ENCODE measurements around the gene RNF25. TPM values are rescaled to one million over a fixed set of nuclear protein-coding genes. Genes with fewer than 3 reads are reported as not detected.

Gene RNF25
- total RNA-seq, 1 experiment from 2014 or later = 32.1 TPM

GRCh38 chr2:218659988-218660358 is 11.8 kb downstream of the RNF25 start:
- H3K4me1 Mint-ChIP-seq (ENCODE audit: low read depth, unreplicated experiment) = peaks cover 9% of the 10 kb centered on the region
- Histone ChIP-seq H3K36me3 (ENCODE audit: control insufficient read depth, insufficient read depth, low read length) (peaks cover 4% of the 10 kb centered on the region), H3K4me3 (ENCODE audit: low read depth, low read length) (peak overlapping the region; percentile 80), H3K9me3 (no peaks in the 10 kb centered on the region), H3K27me3 (replicated peaks; ENCODE audit: control insufficient read depth, insufficient read depth, low read length) (no peaks in the 10 kb centered on the region), H3K4me1 (peaks cover 6% of the 10 kb centered on the region; the same call in 1 of the 2 replicates)
- peak overlapping the region; percentile 95 for H3K4me3 Mint-ChIP-seq (ENCODE audit: unreplicated experiment)
- POLR2A ChIA-PET = interaction anchor here (0.5 to 2.3 kb wide), 12 partner anchors 12 to 668 kb away, joined by 3 to 43 read pairs (median 5); partner anchors contain the start of genes CRYBA2, RNF25, STK36 and VIL1
- H3K36me3 Mint-ChIP-seq (ENCODE audit: insufficient read depth, unreplicated experiment) = peaks cover 70% of the 10 kb centered on the region
- intact Hi-C loops (cut with micrococcal nuclease; ENCODE audit: unreplicated experiment) = loop anchor here (1.0 kb wide), 2 partner anchors 12 to 50 kb away; partner anchors contain the start of genes RNF25, STK36 and TTLL4
- TSS peak; percentile 85 for BruUV-seq (replicated peaks)
- CTCF ChIA-PET = interaction anchor here (0.6 to 3.6 kb wide), 21 partner anchors 9 to 335 kb away, joined by 3 to 77 read pairs (median 4); partner anchors contain the start of genes RNF25, STK36 and TTLL4
- H3K9me3 Mint-ChIP-seq (ENCODE audit: unreplicated experiment) = no peaks in the 10 kb centered on the region
- DNase-seq = no peak
- peak overlapping the region; percentile 85 for H3K27ac Mint-ChIP-seq (ENCODE audit: unreplicated experiment)
- TF ChIP-seq CTCF (IDR thresholded peaks at IDR 0.05; ENCODE audit: insufficient read depth in 1 of 2, low read depth in 1 of 2, low read length in 1 of 2, severe bottlenecking in 1 of 2, unreplicated experiment in 1 of 2) = no peak
- no peaks in the 10 kb centered on the region for H3K27me3 Mint-ChIP-seq (ENCODE audit: insufficient read depth, unreplicated experiment)

DNA sequence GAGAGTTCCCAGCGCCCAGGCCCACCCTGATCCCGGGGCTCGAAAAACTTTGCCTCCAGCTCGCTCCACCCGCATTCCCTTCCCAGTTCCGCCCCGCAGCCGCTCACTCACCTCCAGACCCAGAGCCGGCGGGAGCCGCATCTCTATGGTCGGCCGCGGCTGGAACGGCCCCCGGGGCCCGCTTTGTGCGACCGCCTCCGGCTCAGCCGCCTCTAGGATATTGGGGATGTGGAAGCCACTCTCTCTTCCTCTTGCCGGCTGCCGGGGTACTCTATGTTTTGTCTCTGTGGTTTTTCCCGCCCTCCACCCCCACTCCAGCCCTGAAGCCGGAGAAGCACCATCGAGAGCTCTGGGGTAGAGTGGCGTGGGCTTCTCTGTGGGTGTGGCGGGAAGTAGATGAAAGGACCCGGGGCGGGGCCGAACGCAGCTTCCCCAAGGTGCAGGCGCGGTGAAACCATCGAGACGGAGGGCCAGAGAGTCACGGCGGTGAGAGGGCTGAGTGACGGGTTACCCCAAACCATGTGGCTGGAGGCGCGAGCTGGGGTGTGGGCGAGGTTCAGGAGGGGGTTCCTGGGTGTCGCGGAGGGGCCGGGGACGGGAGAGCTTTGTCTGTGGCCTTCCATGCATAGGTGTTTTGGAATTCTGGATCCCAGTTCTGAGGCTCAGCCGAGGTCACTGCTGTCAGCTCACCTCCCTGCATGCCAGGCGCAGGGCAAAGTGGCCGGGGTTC is 12.4 kb downstream of the RNF25 start, which contains the start of the genes BCS1L and ZNF142:
Gene BCS1L (plus strand): TSS at position 426 of the 730 bp plus-strand sequence. CDS start 1,305 bp downstream, outside the sequence.
Gene ZNF142 (minus strand): TSS at position 366 of the 730 bp plus-strand sequence. CDS start 3,194 bp downstream, outside the sequence.
- peaks cover 6% of the 10 kb centered on the region; the same call in 1 of the 2 replicates for H3K4me1 ChIP-seq
- H3K4me3 Mint-ChIP-seq (ENCODE audit: unreplicated experiment) = peak within 1 kb of the TSS; percentile 95
- BruUV-seq (replicated peaks) = no TSS peak
- no peaks in the 10 kb centered on the region for H3K9me3 ChIP-seq
- ChIA-PET POLR2A (interaction anchor here (0.5 to 2.3 kb wide), 13 partner anchors 12 to 667 kb away, joined by 3 to 43 read pairs (median 5); partner anchors contain the start of genes CRYBA2, RNF25, STK36 and VIL1), CTCF (interaction anchor here (0.6 to 3.6 kb wide), 24 partner anchors 9 to 728 kb away, joined by 3 to 77 read pairs (median 4); partner anchors contain the start of genes DNPEP, RNF25, STK36 and TTLL4)
- H3K36me3 Mint-ChIP-seq (ENCODE audit: insufficient read depth, unreplicated experiment) = peaks cover 70% of the 10 kb centered on the region
- no peaks in the 10 kb centered on the region for H3K27me3 ChIP-seq (replicated peaks; ENCODE audit: control insufficient read depth, insufficient read depth, low read length)
- H3K9me3 Mint-ChIP-seq (ENCODE audit: unreplicated experiment) = no peaks in the 10 kb centered on the region
- intact Hi-C loops (cut with micrococcal nuclease; ENCODE audit: unreplicated experiment) = loop anchor here (1.0 kb wide), 2 partner anchors 13 to 51 kb away; partner anchors contain the start of genes RNF25, STK36 and TTLL4
- H3K36me3 ChIP-seq (ENCODE audit: control insufficient read depth, insufficient read depth, low read length) = peaks cover 4% of the 10 kb centered on the region
- peak within 1 kb of the TSS; percentile 80 for H3K4me3 ChIP-seq (ENCODE audit: low read depth, low read length)
- H3K4me1 Mint-ChIP-seq (ENCODE audit: low read depth, unreplicated experiment) = peaks cover 9% of the 10 kb centered on the region
- no peaks in the 10 kb centered on the region for H3K27me3 Mint-ChIP-seq (ENCODE audit: insufficient read depth, unreplicated experiment)
- TF ChIP-seq CTCF (IDR thresholded peaks at IDR 0.05; ENCODE audit: insufficient read depth in 1 of 2, low read depth in 1 of 2, low read length in 1 of 2, severe bottlenecking in 1 of 2, unreplicated experiment in 1 of 2) = no peak
- DNase-seq = peak; percentile 94
- peak within 1 kb of the TSS; percentile 85 for H3K27ac Mint-ChIP-seq (ENCODE audit: unreplicated experiment)

DNA sequence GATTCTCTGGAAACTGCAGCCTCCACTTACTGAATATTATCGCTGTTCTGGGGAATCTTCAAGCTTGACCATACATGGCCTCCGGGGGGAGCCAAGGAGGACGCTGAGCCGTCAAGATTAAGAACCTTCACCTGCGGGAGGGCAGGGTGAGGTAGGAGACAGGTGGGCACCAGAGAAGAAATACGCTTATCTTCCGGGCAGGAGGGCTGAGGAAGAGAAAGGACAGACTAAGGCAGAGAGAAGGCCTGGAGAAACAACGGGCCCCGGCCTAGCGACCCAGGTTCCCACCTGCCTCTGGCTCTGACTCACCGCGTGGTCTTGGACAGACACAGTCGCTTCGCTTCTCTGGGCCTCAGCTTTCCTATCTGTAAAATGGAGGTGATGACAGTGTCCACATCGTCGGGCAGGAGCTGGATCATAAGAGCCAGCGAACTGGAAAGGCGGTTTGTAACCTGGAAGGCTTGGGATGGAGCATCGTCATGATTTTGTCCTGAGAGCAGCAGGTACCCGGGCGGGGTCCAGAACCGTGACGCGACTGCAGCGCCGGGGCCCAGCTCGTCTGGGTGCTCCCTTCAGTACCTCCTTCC is 13.0 kb downstream of the RNF25 start:
- Mint-ChIP-seq H3K27ac (ENCODE audit: unreplicated experiment) (peak overlapping the region; percentile 85), H3K27me3 (ENCODE audit: insufficient read depth, unreplicated experiment) (no peaks in the 10 kb centered on the region), H3K36me3 (ENCODE audit: insufficient read depth, unreplicated experiment) (peaks cover 71% of the 10 kb centered on the region), H3K4me3 (ENCODE audit: unreplicated experiment) (peak overlapping the region; percentile 95), H3K9me3 (ENCODE audit: unreplicated experiment) (no peaks in the 10 kb centered on the region), H3K4me1 (ENCODE audit: low read depth, unreplicated experiment) (peaks cover 9% of the 10 kb centered on the region)
- Histone ChIP-seq H3K9me3 (no peaks in the 10 kb centered on the region), H3K4me1 (peaks cover 6% of the 10 kb centered on the region; the same call in 1 of the 2 replicates), H3K36me3 (ENCODE audit: control insufficient read depth, insufficient read depth, low read length) (peaks cover 4% of the 10 kb centered on the region), H3K4me3 (ENCODE audit: low read depth, low read length) (peak overlapping the region; percentile 80), H3K27me3 (replicated peaks; ENCODE audit: control insufficient read depth, insufficient read depth, low read length) (no peaks in the 10 kb centered on the region)
- BruUV-seq (replicated peaks) = TSS peak; percentile 76
- CTCF ChIA-PET = interaction anchor here (0.6 to 3.6 kb wide), 12 partner anchors 8 to 729 kb away, joined by 3 to 77 read pairs (median 8); partner anchors contain the start of genes DNPEP, RNF25, STK36 and TTLL4
- POLR2A ChIA-PET = interaction anchor here (0.6 to 2.3 kb wide), 5 partner anchors 13 to 240 kb away, joined by 4 to 43 read pairs (median 8); partner anchors contain the start of genes RNF25, STK36, VIL1 and WNT6
- intact Hi-C loops (cut with micrococcal nuclease; ENCODE audit: unreplicated experiment) = loop anchor here (1.0 kb wide), 5 partner anchors 14 to 189 kb away; partner anchors contain the start of genes CNOT9, RNF25, STK36 and TTLL4
- TF ChIP-seq CTCF (IDR thresholded peaks at IDR 0.05; ENCODE audit: insufficient read depth in 1 of 2, low read depth in 1 of 2, low read length in 1 of 2, severe bottlenecking in 1 of 2, unreplicated experiment in 1 of 2) = peak; percentile 67 to 84
- peak; percentile 82 for DNase-seq

All from Caco-2 (cell line).